AG04450 (cell line): Measurements from ENCODE around the gene MACF1. TPM values are rescaled to one million over a fixed set of nuclear protein-coding genes. Genes with fewer than 3 reads are reported as not detected.

Experiments used
- CTCF ChIA-PET: fragments of 300-600, 350-600 bp; formaldehyde crosslinking; extraction: SDS; loops from one replicate; lab custom pipeline; 2022; ENCODE audit warnings: antibody characterized with exemption, inconsistent platforms; lab: Charles Lee
- POLR2A ChIA-PET: fragments of 350-600 bp; formaldehyde crosslinking; extraction: SDS; loops from one replicate; lab custom pipeline; 2021; ENCODE audit warnings: antibody characterized with exemption, inconsistent platforms; lab: Yijun Ruan, JAX
- DNase-seq: peaks from one replicate; pipeline ENCODE4 v3.0.0-alpha.2; 2011; ENCODE audit warnings: low read depth, low spot score
- H3K27ac ChIP-seq: one replicate; pipeline ENCODE4 v1.5.1; 2012; ENCODE audit warnings: low read depth, low read length, control low read depth
- H3K27me3 ChIP-seq: one replicate; pipeline ENCODE4 v1.6.0; 2012; ENCODE audit warnings: low read length; ENCODE audit not compliant: control insufficient read depth, insufficient read depth
- H3K4me3 ChIP-seq: 2 replicates; pipeline ENCODE4 v1.5.1; 2011; ENCODE audit warnings: mild to moderate bottlenecking, low read depth, low read length, control low read depth
- H3K9me3 ChIP-seq: 2 replicates; pipeline ENCODE4 v1.5.1; 2012; ENCODE audit warnings: low read length; ENCODE audit not compliant: control insufficient read depth, insufficient read depth
- polyA plus RNA-seq: library from polyadenylated mRNA; depleted of rRNA; stranded (reverse); fragments of >200 nt; gene quantifications from 2 replicates; pipeline ENCODE4 v1.2.3, GENCODE V29; 2011
- TF ChIP-seq, protein P1 (sequence below): IDR thresholded peaks from 2 replicates; pipeline ENCODE4 v1.5.1; 2011; ENCODE audit warnings: low read depth, low read length, control low read depth, inconsistent platforms

The MACF1 gene
- polyA plus RNA-seq, 1 experiment: 118 TPM

DNA sequence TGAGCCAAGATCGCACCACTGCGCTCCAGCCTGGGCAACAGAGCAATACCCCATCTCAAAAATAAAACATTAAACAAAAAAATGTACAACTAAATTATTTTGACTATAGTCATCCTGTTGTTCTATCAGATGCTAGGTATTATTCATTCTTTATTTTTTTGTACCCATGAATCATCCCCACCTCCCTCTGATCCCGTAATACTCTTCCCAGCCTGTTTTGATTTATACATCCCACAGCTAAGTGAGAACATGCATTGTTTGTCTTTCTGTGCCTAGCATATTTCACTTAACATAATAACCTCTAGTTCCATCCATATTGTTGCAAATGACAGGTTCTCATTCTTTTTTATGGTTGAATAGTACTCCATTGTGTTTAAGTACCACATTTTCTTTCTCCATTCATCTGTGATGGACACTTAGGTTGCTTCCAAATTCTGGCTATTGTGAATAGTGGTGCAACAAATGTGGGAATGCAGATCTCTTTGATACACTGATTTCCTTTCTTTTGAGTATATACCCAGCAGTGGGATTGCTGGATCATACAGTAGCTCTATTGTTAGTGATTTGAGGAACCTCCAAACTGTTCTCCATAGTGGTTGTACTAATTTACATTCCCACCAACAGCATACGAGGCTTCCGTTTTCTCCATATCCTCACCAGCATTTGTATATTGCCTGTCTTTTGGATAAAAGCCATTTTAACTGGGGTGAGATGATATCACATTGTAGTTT, 84.4 kb downstream of the MACF1 start:
- DNase-seq: no peak
- no peak overlapping the region for H3K4me3 ChIP-seq
- ChIA-PET POLR2A (interaction anchor here (0.7 kb wide), 1 partner anchor 99 kb away, joined by 4 read pairs; no protein-coding TSS in a partner anchor), CTCF (interaction anchor here (1.1 kb wide), 1 partner anchor 190 kb away, joined by 3 read pairs; no protein-coding TSS in a partner anchor)
- H3K27ac ChIP-seq: no peak overlapping the region
- TF ChIP-seq, protein P1, sequence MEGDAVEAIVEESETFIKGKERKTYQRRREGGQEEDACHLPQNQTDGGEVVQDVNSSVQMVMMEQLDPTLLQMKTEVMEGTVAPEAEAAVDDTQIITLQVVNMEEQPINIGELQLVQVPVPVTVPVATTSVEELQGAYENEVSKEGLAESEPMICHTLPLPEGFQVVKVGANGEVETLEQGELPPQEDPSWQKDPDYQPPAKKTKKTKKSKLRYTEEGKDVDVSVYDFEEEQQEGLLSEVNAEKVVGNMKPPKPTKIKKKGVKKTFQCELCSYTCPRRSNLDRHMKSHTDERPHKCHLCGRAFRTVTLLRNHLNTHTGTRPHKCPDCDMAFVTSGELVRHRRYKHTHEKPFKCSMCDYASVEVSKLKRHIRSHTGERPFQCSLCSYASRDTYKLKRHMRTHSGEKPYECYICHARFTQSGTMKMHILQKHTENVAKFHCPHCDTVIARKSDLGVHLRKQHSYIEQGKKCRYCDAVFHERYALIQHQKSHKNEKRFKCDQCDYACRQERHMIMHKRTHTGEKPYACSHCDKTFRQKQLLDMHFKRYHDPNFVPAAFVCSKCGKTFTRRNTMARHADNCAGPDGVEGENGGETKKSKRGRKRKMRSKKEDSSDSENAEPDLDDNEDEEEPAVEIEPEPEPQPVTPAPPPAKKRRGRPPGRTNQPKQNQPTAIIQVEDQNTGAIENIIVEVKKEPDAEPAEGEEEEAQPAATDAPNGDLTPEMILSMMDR: no peak
- H3K27me3 ChIP-seq: no peaks in the 10 kb centered on the region
- H3K9me3 ChIP-seq: no peaks in the 10 kb centered on the region

DNA sequence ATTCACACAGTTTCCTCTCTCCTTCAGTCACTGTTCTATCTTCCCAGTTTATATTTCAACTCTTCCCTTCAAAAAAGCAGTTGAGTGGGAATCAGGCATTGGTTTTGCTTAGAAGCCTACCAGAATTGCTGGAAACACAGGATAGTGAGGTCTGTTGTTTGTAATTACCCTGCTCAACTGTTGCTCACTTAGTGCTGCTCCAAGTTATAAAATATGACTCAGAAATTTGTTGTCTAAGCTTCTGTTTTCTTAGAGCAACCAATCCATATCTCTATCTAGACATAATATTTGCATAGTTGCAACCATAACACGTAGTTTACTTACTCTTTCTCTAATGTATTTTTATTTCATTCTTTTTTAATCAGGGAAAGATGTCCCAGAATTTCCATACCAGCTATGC, 87.9 kb downstream of the MACF1 start:
- CTCF ChIA-PET: no interaction called here
- POLR2A ChIA-PET: no interaction called here
- TF ChIP-seq, protein P1: no peak
- H3K27ac ChIP-seq: no peak overlapping the region
- DNase-seq: no peak
- H3K9me3 ChIP-seq: no peaks in the 10 kb centered on the region
- no peaks in the 10 kb centered on the region for H3K27me3 ChIP-seq
- no peak overlapping the region for H3K4me3 ChIP-seq

DNA sequence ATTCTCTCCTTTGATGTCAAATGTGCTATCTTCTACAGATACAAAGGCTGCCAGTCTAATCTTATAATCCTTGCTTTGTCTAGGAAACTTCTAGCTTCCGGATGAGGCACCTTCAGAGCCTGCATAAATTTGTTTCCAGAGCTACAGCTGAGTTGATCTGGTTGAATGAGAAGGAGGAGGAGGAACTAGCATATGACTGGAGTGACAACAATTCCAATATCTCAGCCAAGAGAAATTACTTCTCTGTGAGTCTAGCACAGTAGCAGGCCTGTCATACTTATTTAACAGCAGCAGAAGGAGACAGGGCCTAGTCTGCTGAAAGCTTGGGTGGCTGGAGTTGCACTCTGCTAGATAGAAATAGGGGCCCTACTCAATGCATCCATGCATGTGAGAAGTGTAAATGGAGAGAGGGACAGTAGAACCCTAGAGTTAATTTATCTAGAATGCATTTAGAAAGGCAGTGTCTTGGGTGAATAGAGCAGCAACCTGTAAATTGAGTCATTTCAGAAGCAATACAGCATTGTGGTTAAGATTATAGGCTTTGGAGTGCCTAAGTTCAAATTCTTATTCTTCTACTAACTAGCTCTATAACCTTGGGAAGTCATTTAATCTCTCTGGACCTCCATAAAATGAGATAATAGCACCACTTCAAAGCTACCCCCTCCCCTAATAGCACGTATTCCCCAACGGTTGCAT, 89.0 kb downstream of the MACF1 start:
- H3K27me3 ChIP-seq: no peaks in the 10 kb centered on the region
- DNase-seq: no peak
- no peak overlapping the region for H3K27ac ChIP-seq
- CTCF ChIA-PET: interaction anchor here (1.5 to 2.1 kb wide), 3 partner anchors 12 to 195 kb away, joined by 4 to 8 read pairs (median 6); no protein-coding TSS in a partner anchor
- no peak overlapping the region for H3K4me3 ChIP-seq
- TF ChIP-seq, protein P1: no peak
- POLR2A ChIA-PET: no interaction called here
- H3K9me3 ChIP-seq: no peaks in the 10 kb centered on the region

DNA sequence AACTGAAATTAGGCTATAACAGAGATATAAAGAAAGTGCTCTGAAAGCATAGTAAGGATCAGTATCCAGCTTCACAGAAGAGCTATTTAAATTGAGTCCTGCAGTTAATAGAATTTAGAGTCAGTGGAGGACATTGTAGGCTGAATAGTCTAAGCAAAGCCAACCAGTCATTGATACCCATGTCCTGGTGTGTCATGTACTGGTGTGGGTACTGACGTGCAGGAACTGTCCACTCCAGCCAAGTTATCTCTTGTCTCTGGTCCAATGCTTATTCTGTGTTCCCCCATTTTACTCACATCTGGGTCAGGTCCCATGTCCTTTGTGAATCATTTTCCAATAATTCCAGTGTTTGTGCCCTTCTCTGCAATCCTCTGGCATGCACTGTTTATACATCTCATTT, 90.0 kb downstream of the MACF1 start:
- POLR2A ChIA-PET: no interaction called here
- Histone ChIP-seq H3K4me3 (no peak overlapping the region), H3K27ac (no peak overlapping the region), H3K27me3 (no peaks in the 10 kb centered on the region), H3K9me3 (no peaks in the 10 kb centered on the region)
- no peak for DNase-seq
- CTCF ChIA-PET: interaction anchor here (0.9 to 2.1 kb wide), 4 partner anchors 11 to 196 kb away, joined by 4 to 8 read pairs (median 5); no protein-coding TSS in a partner anchor
- TF ChIP-seq, protein P1: no peak

DNA sequence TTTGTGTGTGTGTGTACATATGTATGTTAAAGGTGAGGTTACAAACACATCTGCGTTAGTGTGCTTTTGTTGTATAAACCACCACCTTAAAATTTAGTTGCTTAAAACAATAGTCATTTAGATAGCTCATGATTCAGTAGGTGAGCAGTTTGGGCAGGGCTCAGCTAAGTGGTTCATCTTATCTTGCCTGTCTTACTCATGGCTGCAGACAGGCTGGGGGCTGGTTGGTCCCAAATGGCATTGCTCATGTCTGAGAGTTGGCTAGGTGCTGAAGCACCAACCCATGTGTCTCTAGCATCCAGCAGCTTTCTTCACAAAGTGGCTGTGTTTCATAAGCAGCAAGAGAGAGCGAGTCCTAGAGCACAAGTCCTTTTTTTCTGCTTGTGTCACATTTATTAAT, 91.4 kb downstream of the MACF1 start:
- DNase-seq: no peak
- POLR2A ChIA-PET: no interaction called here
- TF ChIP-seq, protein P1: no peak

More for the DNA sequence above, 91.4 kb downstream of the MACF1 start:
- CTCF ChIA-PET: interaction anchor here (0.5 to 2.1 kb wide), 4 partner anchors 23 to 197 kb away, joined by 3 to 6 read pairs (median 4); no protein-coding TSS in a partner anchor
- Histone ChIP-seq H3K9me3 (no peaks in the 10 kb centered on the region), H3K4me3 (no peak overlapping the region), H3K27me3 (no peaks in the 10 kb centered on the region), H3K27ac (no peak overlapping the region)
